HG03095 (cell line): ENCODE measurements around the gene ZNF497.
A peak's percentile ranks its signal among the peaks of the same experiment; 100 is the strongest.

Experiments
- ATAC-seq: cut with Tn5 transposase; IDR thresholded peaks from one replicate; pipeline ENCODE4 v1.9.1; 2021; ENCODE audit warnings: moderate library complexity; ENCODE audit not compliant: unreplicated experiment

ZNF497 gene

DNA sequence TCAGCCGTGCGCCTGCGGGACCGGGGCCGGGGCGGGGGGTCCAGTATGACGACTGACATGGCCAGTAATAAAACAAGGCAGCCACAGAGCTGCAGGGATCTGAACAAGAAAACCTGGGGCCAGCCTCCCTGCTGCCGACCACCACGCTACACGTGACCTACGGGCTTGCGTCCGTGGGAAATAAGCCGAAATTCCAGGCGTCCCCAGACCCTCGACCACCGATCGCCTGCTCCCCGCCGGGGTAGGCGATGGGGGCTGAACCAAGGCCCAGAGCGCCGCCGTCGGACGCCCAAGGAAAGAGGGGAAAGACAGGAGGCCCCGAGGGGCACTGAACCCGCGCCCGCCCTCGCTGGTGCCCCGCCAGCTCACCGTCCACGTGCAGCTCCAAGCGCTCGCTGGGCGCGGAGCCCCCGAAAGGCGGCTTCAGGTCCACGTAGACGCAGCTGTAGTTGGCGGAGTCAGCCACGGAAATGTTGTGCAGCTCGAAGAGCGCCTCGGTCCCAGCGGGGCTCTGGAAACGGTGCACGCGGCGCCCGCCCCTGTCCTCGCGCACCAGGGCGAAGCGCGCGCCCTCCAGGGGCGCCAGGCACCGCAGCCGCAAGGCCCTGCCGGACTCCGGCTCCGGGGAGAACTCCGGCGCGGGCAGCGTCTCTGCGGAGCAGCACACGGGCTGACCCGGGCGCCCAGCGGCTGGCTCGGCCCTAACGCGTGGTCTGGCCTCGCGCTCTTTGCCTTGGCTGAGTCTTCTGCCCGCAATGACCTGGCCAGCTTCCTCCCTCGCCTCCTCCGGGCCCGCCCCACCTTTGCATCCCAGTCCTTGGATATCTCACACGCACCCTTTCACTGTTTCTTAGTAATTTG lies 12.3 kb downstream of the ZNF497 start:
- ATAC-seq, result no peak

DNA sequence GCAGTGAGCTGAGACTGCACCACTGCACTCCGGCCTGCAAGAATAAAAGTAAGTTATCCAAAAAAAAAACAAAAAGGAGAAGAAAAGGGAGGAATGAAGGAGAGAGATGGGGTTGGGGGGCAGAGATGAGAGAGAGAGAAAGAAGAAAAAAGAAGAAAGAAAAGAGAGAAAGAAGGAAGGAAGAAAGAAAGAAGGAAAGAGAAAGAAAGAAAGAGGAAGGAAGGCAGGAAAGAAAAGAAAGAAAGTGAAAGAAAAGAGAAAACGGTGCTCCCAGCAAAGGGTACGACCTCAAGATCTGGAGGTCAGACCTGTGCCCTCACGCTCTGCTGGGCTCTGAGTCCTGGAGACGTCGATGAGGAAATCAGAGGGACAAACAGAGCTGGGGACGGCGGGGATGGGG lies 13.0 kb downstream of the ZNF497 start:
- ATAC-seq, result no peak

GRCh38 chr19:58348080-58348479 lies 14.5 kb downstream of the ZNF497 start:
- peak; percentile 7 for ATAC-seq

DNA sequence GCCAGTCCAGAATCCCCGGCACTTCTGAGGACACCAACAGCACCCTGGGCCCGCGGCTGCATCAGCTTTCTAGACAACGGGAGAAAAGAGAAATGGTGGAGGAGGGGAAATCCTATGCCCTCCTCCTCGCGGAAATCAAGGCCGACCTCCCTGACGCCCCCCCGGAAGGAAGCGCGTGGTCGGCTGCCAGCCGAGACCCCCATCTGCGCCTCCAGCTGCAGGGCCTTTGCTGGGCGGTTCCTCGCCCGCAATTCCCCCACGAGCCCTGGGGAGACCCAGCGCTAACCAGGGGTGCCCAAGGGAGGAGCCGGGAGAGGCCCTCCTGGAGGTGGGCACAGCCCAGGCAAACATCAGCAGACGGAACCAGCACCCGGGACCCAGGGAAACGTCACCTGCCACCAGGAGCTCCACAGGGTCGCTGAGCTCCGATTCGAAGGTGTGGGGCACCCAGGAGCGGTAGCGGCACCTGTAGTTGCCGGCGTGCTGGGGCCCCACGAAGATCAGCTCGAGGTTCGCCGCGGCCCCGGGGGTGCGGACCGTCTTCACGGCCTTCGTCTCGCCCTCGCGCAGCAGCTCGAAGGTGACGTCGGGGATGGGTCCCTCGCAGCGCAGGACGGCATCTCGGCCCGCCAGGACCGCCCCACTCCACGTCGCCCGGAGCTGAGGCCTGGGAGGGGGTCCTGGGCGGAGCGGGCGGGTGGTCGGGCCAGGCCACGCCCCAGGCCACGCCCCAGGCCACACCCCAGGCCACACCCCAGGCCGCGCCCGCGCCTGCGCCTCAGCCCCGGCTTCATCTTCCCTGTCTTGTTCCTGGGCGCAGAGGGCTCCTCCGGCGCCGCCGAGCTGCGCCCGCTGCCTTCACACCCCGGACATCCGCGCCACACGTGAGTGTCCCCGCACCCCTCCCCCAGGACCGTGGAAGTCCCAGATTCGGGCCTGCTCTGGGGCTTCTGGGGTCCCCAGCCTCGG lies 15.3 kb downstream of the ZNF497 start:
- ATAC-seq, result peak; percentile 75

DNA sequence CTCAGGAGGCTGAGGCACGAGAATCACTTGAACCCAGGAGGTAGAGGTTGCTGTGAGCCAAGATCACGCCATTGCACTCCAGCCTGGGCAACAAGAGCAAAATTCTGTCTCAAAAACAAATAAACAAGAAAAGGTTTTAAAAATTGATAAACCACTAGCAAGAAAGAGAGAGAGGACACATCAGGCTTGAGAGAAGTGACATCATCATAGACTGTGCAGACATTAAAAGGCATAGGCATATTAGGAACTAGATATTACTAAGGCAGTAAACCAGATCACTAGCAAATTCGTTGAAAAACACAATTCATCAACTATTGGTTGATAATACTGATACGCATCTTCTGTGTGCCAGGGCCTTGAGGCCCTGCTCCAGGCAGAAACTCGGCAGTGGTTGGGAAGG lies 17.0 kb downstream of the ZNF497 start:
- ATAC-seq, result no peak

DNA sequence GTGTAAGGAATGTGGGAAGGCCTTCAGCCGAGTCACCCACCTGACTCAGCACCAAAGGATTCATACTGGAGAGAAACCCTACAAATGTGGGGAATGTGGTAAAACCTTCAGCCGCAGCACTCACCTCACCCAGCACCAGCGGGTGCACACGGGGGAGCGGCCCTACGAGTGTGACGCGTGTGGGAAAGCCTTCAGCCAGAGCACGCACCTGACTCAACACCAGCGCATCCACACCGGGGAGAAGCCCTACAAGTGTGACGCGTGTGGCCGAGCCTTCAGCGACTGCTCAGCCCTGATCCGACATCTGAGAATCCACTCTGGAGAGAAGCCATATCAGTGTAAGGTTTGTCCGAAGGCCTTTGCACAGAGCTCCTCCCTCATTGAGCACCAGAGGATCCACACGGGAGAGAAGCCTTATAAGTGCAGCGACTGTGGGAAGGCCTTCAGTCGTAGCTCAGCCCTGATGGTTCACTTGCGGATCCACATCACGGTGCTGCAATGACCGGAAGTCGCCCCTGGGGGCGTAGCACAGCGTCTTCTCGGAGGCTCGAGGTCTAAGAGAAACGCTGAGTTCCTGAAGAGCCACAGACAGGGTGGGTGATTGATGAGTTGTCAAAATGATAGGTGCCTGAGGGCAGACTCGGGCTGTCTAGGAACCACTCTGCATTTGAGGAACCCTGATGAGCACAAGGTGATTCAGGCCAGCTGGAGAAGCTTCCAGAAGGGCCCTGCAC lies 23.6 kb downstream of the ZNF497 start:
- ATAC-seq, result no peak

- ATAC-seq, result no peak
These were observed 24.2 kb downstream of the ZNF497 start for GRCh38 chr19:58338336-58338735.

DNA sequence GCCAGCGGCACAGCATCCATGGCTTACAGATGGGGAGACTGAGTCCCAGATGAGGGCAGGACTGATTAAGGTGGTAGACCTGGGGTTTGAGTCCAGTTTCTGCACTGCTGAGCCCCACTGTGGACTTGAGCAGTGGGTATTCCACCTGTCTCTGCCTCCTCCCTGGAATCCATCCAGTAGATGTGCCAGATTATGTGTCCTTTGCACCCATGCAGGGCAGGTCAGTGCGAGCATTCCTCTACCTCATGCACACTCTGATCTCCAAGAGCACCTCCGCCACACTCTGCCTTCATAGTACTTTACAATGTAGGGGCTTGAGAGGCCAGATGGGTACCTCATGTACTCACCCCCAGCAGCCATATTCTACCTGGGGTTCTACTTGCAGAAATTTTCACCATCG lies 25.7 kb downstream of the ZNF497 start:
- no peak for ATAC-seq

DNA sequence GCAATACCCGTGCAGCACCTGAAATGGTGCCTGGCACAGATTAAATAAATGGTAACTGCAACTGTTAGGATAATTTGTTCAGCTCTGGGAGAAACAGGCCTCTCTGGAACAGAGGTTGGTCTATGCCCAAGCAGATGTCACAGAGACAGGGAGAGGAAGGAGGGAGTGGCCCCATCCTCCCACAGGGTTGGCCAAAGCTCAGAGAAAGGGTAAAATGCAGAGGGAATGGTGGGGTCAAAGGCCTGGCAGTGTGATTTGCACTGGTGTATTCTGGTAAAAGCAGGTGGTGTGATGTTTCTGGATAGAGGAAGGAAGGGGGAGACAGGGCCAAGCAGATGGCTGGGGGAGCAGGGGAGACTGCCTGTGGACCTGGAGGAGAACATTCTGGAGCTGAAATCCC lies 26.3 kb downstream of the ZNF497 start:
- ATAC-seq, result no peak

- ATAC-seq, result no peak
These were observed 26.9 kb downstream of the ZNF497 start for GRCh38 chr19:58335630-58336029.

- no peak for ATAC-seq
These were observed 27.8 kb downstream of the ZNF497 start for GRCh38 chr19:58334691-58335249.

GRCh38 chr19:58332697-58333096 lies 29.9 kb downstream of the ZNF497 start:
- ATAC-seq, result no peak

DNA sequence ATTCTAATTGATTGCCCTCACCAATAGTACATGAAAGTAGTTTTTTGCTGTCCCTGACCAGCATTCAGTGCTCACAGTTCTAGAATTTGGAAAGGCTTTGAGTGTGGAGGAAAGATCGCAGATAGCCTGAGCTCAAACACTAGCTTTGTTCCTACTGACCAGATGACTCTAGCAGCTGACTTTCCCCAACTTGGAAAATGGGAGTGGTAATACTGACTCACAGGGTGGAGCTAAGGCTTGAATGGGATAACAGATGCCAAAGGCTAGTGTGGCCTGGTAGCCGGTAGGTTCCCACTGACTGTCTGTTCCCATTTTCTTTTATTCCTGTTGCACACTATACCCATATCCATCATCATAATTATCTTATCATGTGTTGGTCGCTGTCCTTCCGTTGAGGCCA lies 32.1 kb downstream of the ZNF497 start:
- no peak for ATAC-seq

- no peak for ATAC-seq
These were observed 33.6 kb downstream of the ZNF497 start for GRCh38 chr19:58328999-58329398.

- ATAC-seq, result peak; percentile 73
These were observed 35.4 kb downstream of the ZNF497 start, which contains the start of gene ZSCAN22 for GRCh38 chr19:58326914-58327726. Gene ZSCAN22, plus strand, starts transcription at chr19:58326994. Its CDS starts 7,809 bp downstream, at chr19:58334803.

GRCh38 chr19:58326501-58326913 lies 36.0 kb downstream of the ZNF497 start:
- no peak for ATAC-seq

DNA sequence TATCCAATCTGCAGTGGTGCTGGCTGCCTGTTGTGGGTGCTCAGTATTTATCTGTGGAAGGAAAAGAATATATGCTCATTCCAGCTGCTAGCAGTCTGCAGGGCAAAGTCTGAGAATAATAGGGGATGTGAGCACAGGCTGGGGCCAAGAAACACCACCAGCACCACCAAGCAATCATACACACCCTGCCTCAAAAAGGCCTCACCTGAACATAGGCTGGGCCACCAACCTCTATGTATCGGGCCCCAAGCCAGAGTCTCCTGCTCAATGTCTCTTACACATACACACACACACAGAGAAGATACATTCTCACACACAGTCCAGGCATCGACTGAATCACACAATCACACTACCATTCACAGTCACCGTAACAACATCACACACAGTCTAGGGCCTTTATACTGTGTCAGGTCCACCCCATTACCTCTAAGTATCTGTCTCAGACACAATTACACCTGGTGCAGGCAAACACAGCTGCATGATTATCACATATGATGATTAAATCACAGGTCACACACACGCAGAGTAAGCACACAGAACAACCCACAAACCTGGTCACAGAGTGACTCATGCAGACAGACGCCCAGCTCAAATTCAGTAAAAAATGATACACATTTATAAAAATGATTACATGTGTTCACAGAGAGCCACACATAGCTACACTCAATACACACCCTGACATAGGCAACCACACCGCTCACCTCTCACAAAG lies 37.1 kb downstream of the ZNF497 start:
- no peak for ATAC-seq

GRCh38 chr19:58319241-58319640 lies 43.3 kb downstream of the ZNF497 start:
- ATAC-seq, result no peak

GRCh38 chr19:58318297-58318696 lies 44.3 kb downstream of the ZNF497 start:
- no peak for ATAC-seq
